AG04449 (cell line): ENCODE data around the gene SLC50A1.

ENCODE experiments used
- CTCF ChIA-PET: fragments of 350-600 bp; formaldehyde crosslinking; extraction: SDS; loops from one replicate; lab custom pipeline; 2021; ENCODE audit warnings: antibody characterized with exemption; lab: Yijun Ruan, JAX
- POLR2A ChIA-PET: fragments of 400-600, 350-600 bp; formaldehyde crosslinking; extraction: SDS; loops from one replicate; lab custom pipeline; 2020; ENCODE audit warnings: antibody characterized with exemption, inconsistent platforms; lab: Yijun Ruan, JAX
- DNase-seq: peaks from one replicate; pipeline ENCODE4 v3.0.0-alpha.2; 2010; ENCODE audit warnings: low read depth, low spot score
- H3K4me3 ChIP-seq: 2 replicates; pipeline ENCODE4 v1.5.1; 2011; ENCODE audit warnings: low read depth, mild to moderate bottlenecking, control low read depth, low read length
- TF ChIP-seq, protein P1 (sequence below): IDR thresholded peaks from one replicate; pipeline ENCODE4 v1.5.1; 2011; ENCODE audit warnings: mild to moderate bottlenecking, moderate library complexity, low read length, control low read depth, inconsistent platforms; ENCODE audit not compliant: insufficient read depth; ENCODE audit errors: missing control alignments

The SLC50A1 gene

DNA sequence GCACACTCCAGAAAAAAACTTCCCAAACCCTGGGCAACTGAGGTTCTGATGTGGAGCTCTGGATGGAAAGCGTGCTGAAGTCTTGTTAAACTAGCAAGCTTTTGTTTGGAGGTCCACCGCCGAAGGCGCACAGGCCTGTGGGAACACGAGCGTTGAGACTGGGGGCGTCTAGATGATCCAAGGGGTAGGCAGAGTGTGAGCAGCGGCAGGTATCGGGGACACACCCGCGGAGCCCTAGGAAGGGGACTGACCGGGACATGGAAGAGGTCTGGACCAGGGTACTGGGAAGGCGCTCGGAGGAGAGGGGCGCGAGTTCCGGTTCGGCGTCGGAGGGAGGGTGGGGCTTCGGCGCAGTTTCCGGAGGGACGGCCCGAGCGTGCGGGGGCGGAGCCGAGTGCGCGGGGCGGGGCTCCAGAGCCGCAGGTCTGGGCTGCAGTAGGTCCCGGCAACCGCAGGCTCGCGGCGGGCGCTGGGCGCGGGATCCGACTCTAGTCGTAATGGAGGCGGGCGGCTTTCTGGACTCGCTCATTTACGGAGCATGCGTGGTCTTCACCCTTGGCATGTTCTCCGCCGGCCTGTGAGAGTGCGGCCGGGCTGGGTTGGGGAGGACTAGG lies at the start of gene SLC50A1:
TSS of gene SLC50A1 (plus strand) at position 438 of the 614 bp plus-strand sequence. CDS start at position 498, 60 bp downstream.
- H3K4me3 ChIP-seq = peak within 1 kb of the TSS; percentile 94
- TF ChIP-seq, protein P1, sequence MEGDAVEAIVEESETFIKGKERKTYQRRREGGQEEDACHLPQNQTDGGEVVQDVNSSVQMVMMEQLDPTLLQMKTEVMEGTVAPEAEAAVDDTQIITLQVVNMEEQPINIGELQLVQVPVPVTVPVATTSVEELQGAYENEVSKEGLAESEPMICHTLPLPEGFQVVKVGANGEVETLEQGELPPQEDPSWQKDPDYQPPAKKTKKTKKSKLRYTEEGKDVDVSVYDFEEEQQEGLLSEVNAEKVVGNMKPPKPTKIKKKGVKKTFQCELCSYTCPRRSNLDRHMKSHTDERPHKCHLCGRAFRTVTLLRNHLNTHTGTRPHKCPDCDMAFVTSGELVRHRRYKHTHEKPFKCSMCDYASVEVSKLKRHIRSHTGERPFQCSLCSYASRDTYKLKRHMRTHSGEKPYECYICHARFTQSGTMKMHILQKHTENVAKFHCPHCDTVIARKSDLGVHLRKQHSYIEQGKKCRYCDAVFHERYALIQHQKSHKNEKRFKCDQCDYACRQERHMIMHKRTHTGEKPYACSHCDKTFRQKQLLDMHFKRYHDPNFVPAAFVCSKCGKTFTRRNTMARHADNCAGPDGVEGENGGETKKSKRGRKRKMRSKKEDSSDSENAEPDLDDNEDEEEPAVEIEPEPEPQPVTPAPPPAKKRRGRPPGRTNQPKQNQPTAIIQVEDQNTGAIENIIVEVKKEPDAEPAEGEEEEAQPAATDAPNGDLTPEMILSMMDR = no peak
- POLR2A ChIA-PET = interaction anchor here (0.6 to 1.5 kb wide), 3 partner anchors 27 to 545 kb away, joined by 3 to 6 read pairs (median 4); partner anchors contain the start of gene KRTCAP2
- CTCF ChIA-PET = interaction anchor here (0.9 to 4.9 kb wide), 7 partner anchors 32 to 136 kb away, joined by 3 to 35 read pairs (median 9); partner anchors contain the start of gene KRTCAP2
- peak; percentile 46 for DNase-seq

- peak overlapping the region; percentile 89 for H3K4me3 ChIP-seq
- DNase-seq = no peak
- CTCF ChIA-PET = interaction anchor here (0.6 to 5.5 kb wide), 29 partner anchors 10 to 606 kb away, joined by 3 to 212 read pairs (median 7); partner anchors contain the start of genes EFNA4, KRTCAP2, SHC1 and SLC50A1
- TF ChIP-seq, protein P1 = peak; percentile 97
- POLR2A ChIA-PET = interaction anchor here (1.8 kb wide), 1 partner anchor 87 kb away, joined by 5 read pairs; the partner anchor contains the start of gene KRTCAP2
Measured at GRCh38 chr1:155086128-155086741, 49.4 kb upstream of the SLC50A1 start.

- CTCF ChIA-PET = interaction anchor here (0.6 to 5.5 kb wide), 13 partner anchors 9 to 527 kb away, joined by 3 to 212 read pairs (median 15); partner anchors contain the start of genes EFNA4, KRTCAP2 and SLC50A1
- no peak for DNase-seq
- no peak overlapping the region for H3K4me3 ChIP-seq
- TF ChIP-seq, protein P1 = no peak
- POLR2A ChIA-PET = no interaction called here
Measured at GRCh38 chr1:155086856-155087535, 48.7 kb upstream of the SLC50A1 start.

GRCh38 chr1:155091071-155092051 lies 44.3 kb upstream of the SLC50A1 start:
- CTCF ChIA-PET = interaction anchor here (0.6 to 6.8 kb wide), 55 partner anchors 8 to 610 kb away, joined by 3 to 457 read pairs (median 5); partner anchors contain the start of genes ADAM15, DPM3, EFNA1 and EFNA3
- H3K4me3 ChIP-seq = no peak overlapping the region
- TF ChIP-seq, protein P1 = peak; percentile 95
- no peak for DNase-seq
- POLR2A ChIA-PET = interaction anchor here (1.5 kb wide), 1 partner anchor 77 kb away, joined by 6 read pairs; no protein-coding TSS in a partner anchor

GRCh38 chr1:155092131-155092530 lies 43.5 kb upstream of the SLC50A1 start:
- no peak overlapping the region for H3K4me3 ChIP-seq
- no peak for DNase-seq
- ChIA-PET POLR2A (interaction anchor here (1.5 kb wide), 1 partner anchor 76 kb away, joined by 6 read pairs; no protein-coding TSS in a partner anchor), CTCF (interaction anchor here (0.8 to 6.8 kb wide), 42 partner anchors 8 to 559 kb away, joined by 3 to 457 read pairs (median 7); partner anchors contain the start of genes DPM3, EFNA1, EFNA3 and EFNA4)
- TF ChIP-seq, protein P1 = no peak
